GM18507 (cell line): ENCODE data around the gene DENND1A.

Experiments
- DNase-seq: peaks from one replicate; pipeline ENCODE4 v3.0.0; 2011; ENCODE audit warnings: low read depth; ENCODE audit not compliant: insufficient read length; ENCODE audit errors: extremely low spot score
- FAIRE-seq: peaks from 2 replicates; lab custom pipeline; 2011; peaks lifted over from hg19 to GRCh38; lab: Jason Lieb, UNC

DENND1A gene

DNA sequence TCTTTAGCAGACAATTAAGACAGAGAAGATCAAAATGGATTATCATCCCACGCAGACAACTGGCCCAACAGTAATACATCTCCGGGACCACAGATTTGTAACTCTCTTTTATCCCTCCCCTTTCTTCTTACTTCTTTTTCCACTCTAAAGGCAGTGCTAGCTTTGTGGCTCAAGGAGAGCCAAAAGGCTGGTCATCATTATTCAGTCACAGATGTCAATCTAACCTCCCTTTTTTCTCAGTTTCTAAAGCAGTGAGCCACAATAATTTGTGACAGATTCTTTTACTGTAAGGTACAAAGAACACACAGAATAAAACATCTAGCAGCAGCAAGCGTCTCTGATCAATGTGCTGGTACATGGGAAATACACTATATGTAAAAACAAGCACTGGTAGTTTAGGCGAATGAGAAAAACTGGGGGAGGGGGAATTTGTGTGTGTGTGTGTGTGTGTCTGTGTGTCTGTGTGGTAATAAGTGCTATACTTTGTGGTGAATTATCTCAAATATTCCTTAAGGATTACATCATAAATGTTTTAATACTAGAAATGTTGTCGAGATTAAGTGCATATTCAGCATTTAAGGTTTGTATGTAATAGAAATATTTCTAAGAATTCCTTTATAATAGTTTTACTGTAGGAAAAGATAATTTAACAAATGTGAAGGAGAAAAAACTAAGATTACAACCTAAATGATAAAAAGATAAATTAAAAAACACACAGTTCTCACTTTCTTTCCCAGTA, 140.2 kb downstream of the DENND1A start:
- DNase-seq: no peak
- no peak for FAIRE-seq

DNA sequence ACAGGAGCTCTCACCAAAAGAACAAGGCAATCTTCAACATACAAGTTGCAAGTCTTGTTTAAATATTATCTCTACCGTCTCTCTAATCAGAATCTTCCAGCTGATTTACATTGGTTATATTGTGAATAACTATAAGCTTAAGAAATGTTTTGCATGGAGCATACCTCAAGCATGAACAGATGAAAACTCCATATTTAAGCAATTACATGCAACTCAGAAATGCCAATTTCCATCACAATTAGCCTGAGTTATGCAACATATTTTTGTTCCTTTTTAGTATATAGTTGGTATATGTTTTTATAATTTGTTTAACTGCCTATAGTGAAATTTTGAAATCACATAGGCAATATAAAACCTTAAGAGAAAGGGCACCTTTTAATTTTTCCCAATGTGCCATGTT, 142.5 kb downstream of the DENND1A start:
- DNase-seq: no peak
- FAIRE-seq: no peak

DNA sequence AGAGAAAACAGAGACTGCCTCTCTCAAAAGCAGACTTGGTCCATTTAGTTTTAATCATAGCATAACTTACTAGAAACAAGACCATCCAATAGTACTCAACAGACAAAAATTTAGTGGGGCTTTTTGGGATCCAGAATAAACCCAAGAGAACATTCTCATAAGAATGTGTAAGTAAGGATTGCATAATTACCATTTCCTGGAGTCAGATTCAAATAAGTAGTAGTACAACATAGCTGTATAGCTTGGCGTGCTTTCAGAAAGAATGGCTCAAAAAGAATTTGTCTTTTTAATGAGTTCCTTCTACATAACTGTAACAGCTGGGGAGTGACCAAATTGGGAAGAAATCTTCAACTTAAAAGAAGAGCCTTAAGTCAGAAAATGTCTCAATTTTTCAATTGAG, 145.4 kb downstream of the DENND1A start:
- FAIRE-seq (no peak), DNase-seq (no peak)

DNA sequence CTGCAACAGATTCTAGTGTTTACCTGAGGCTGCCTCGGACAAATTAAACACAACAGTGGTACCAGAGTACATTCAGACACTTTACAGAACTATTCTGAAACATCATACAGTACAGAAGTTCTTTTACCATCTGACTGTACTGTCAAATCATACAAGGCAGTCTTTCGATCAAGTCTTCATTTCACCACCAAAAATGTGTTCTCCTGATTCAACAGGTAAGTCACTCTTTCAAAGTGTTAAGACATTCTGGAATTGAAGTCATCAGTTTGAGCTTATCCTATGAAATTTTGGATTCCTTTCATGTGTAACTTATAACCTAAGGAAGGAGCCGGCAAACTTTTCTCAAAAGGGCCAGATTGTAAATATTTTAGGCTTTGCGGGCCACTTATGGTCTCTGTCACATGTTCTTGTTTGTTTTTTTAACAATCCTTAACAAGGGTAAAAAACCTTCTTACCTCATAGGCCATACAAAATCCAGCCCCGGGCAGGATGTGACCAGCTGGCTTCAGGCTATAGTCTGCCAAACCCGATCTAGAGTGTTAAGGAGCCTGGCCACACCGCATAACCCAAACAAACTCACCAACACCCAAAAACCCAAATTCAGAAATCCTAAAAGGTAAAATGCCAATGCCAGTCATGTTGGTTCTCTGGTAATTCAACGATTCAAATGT, 151.6 kb downstream of the DENND1A start:
- no peak for DNase-seq
- no peak for FAIRE-seq

DNA sequence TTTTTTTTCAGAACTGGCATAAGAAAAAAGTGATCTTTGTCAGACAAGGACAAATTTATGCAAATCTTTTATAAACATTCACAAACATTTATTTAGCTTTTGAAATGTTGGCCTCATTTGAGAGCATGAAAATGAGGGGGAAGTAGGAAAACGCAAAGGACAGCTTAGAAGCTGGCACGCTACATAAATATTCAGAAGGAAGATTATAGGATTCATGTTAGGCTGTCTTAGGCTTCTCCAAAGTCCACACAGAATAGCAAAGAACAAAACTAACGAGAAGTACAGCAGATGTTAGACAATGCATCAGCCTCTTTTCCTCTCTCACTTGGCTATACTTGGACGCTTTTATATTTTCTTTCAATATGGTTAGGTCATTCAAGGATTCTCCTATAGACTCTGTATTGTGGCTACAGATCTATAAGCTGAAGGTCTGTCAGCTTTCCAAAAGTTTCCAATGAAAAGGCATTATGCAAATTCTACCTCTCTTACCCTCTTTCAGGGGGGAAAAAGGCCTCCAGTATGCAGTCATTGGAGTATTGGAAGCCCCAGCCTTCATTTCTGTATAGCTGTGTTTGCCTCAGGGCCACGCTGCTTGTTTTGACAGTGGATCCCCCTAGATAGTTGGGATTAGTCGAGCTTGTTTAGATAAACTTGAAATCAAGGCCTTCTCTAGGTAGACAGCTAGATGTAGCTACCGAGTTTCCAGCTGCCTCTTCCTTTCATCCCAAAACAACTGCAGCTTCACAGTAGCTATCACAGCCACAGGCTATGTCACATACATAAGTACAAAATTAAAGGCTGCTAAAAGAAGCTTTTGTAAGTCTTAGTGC, 153.0 kb downstream of the DENND1A start:
- DNase-seq (no peak), FAIRE-seq (no peak)

DNA sequence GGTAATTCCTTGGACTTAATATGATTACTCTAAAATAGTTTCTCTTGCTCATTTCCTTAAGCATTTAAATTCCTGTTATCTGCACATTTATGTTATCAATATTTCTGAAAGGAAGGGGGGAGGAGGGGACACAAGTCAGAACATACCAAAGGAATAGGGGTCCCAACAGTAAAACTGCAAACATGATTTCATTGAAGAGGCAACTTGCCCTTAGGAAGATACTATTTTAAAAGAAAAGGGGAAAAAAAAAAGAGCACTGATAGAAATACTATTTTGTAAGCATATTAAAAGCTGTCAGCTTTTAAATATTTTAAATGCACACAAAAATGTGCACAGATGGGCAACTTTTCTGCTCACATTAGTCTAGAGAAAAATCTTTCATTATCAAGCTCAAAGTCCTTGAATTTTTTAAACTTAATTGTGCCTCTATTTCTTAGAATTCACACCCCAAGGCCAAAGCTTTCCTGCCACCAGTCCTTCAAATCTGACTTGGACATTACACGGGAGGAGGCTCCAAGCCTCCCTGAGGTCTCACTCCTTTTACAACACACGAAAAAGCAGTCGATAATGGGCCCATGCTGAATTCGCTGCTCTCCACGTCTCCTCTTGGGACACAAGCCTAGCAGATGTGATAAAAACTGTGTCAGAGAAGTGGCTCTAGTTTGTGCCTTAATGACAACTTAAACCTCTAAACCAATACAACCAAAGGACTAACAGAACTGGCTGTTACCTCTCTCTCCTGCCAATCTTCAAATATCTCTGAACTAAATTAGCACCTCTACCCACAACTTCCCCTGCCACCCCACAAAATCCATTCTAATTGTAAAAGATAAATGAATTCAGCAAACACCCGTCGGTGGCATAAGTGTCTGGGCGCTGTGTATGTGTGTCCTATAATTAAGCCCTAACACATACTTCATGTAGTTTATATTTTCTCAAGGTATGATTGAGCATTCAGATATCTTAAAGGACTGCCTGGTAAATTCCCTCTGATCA, 154.3 kb downstream of the DENND1A start:
- DNase-seq (no peak), FAIRE-seq (no peak)

DNA sequence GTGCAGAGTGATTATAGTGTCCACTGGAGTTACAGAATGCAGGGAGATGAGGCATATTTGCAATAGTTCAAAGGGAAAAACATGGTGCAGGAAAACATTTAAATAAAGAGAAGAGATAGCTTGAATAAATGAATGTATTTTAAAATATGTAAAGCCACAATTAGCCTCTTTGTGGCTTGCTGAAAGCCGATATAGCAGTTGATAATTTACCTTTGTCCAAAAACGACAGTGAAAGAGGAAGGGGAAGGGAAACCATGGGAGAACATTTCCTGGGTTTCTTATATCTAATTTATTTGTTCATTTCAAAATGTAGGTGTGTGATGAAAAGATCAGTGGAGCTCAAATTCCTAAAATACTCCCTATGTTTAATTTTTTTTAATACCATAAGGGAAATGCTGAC, 156.1 kb downstream of the DENND1A start:
- peak; percentile 47 for FAIRE-seq
- DNase-seq: no peak

DNA sequence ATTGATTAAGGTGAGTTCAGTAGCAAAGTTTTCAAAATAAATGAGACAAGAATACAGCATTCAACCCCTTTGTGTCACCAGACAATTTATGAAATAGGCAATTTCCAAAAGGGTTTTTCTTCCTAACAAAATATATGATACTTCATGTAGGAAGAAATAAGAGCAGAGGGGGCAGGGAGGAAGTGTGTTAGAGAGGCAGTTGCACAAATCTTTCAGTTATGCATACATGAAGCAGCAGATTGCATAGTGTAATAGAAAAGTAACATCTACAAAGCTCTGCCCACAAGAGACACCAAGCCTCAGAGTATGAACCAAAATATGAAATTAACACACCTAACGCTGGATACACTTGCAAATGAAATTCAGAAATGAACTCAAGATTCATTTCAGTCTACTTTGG, 157.0 kb downstream of the DENND1A start:
- DNase-seq: no peak

DNA sequence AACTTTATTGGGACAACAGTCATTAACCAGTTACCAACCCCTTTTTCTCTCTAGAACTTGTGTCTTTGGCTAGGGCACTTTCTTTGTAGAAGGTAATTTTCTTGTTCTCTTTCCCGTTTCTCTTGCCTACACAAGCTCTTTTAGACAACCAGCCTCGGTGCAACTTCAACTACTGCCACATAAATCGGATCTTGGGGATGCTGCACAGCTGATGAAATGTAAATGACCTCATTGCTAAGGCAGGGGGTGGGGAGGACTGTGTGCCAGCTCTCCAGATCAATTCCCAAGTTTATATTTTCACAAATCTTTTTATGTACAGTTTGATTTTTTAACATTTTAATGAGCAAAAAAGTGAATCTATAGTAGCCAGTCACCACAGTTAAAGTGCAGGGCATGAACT, 157.6 kb downstream of the DENND1A start:
- DNase-seq (no peak), FAIRE-seq (no peak)

More for the DNA sequence above, 157.0 kb downstream of the DENND1A start:
- no peak for FAIRE-seq

DNA sequence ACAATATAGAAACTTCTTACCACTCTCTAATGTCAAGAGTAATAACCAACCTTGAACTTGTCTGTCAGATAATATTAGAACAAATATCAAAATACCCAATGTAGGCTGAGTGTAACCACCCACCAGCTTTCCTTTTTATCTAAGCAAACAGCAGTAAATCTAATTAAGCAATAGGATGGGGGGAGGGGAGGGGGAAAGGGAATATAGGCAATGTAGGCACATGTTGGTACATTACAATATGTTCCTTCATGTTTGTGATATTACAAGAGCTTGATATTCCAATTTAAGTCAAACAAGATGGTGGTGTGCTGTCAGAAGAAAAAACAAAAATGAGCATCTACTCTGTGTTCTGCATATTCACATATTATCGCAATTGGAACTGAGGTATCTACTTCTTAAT, 158.2 kb downstream of the DENND1A start:
- no peak for FAIRE-seq
- DNase-seq: no peak

DNA sequence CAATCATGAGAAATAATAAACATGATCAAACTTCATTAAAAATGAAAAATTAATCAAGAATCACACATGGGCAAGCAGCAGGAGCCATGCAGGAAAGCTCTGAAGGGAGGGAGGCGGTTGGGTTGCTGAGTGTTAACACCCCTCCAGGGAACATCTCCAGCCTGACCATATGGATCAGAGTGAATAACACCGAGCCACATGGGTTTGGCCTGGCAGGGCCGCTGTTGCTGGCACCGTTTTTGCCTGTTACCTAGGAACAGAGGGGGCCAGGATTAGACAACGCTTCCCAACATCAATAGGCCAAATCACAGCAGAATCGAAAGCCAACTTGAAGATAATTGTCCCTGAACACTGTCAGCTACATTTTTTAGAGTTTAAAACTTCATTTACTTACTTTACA, 160.2 kb downstream of the DENND1A start:
- DNase-seq (no peak), FAIRE-seq (no peak)

DNA sequence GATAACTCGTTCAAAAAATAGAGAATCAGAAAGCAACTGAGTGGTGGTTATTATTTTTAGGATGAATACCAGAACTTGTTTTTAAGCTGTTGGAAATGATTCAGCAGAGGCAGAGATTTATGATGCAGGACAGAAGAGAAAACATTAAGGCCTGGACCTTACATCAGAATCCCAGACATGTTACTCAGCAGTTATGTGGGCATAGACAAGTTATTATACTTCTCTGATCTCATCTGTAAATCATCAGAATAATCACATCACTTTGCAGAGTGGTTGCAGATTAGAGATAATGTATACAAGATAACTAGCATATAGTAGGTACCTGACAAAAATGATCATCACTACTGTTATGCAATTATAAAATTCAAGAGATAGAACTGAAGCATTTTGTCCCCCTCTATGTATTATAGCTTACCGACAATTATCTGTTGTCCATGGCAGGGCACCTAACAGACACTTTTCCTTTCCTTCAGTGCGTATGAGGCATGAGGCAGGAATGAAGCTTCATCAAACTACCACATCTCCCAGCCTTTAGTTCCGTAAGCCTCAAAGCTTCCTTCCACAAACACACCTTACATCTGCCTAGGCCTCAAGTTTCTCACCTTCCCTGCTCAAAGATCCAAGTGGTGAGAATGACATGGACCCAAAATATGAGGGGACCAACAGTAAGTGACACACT, 165.9 kb downstream of the DENND1A start:
- FAIRE-seq: no peak
- DNase-seq: no peak

DNA sequence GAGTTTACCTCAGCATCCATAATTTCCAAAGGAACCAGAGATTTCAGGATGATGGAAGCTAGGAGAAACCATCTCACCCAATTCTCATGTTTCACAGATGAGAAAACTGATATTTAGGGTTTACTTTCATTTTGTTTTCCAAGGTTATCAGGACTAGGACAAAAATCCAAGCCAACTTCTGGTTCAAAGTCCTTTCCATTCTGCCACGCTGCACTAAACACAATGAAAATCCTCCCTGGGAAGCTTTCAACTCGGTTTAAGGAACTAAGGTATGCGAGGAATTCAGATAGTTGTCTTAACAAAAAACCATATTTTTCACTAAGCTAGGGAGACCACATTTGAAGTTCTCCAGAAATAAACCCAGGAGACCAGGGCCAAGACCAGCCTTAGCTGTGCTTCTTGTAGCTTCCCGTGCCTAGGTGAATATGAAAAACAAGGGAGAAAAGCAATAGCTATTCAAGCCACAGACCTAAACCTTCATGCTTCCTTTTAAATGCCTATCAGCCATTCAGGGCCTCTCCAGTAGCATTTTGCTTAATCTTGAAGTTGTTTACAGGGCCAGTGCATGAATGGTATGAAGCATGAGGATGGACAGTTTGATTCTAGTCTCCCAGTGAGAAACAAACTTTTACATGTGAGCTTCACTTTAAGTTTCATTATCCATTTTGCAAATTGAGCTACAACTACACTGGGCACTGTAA, 167.9 kb downstream of the DENND1A start:
- DNase-seq: no peak
- no peak for FAIRE-seq

DNA sequence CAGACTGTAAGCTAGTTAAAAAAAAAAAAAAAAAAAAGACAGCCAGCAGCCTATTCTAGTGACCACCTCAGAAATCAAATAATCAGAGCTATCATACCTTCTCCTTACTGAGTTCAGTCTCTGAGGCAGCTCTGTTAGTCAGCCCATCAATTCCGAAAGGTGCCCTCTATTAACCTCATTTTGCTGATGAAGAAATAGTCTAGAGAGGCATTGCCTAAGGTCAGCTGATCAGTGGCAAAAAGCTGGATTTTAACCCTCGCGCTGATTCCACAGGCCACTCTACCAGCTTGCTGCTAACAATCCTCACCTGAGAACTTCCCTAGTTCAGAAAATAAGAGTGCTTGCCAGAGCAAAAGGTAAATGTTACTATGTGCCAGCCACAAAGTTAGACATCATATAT, 172.0 kb downstream of the DENND1A start:
- DNase-seq (no peak), FAIRE-seq (no peak)

DNA sequence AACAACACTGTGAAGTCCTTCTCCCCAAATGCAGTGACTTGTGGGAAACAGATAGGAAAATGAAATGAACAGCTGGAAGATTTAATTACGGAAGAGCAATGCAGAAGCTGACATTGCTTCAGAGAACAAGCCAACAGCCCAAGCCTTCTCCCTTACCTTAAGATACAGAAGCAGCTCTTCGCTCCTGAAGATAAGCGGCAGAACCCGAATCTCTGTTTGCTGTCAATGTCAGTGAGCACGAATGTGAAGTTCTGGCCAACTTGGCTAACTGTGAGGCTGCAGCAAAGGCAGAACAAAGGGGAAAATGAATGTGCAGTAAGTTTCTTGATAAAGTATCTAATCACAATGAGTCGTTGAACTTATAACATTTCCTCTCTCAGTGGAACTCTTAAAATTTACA, 172.4 kb downstream of the DENND1A start:
- FAIRE-seq (no peak), DNase-seq (no peak)

DNA sequence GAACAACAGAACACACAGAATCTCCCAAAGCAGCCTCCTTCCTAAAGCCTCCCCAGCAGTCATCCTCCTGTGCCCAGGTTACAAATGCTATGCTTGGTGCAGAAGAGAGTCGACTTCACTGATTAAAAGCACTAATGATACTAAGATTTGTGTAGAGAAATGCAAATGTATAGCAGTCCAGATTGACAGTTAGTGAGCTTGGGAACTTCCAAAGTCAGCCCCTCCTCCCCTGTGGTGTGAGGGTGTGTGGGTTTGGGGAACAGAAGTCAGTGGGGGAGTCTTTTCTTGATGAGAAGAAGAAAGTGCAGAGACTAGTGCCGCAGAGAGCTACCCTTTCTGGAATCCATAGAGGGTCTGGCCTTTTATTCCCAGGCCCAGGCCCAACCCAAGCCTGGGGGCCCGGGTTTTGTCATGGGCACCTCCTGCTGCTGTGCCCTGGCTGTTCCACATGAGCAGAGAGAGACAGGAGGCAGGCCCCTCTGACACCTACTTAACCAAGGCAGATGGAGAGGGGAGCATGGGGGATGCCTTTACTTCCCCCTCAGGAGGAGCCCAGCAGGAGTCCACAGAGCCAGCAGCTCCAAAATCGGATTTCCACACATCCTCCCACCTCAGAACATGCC, 173.3 kb downstream of the DENND1A start:
- FAIRE-seq (peak; percentile 62), DNase-seq (no peak)

DNA sequence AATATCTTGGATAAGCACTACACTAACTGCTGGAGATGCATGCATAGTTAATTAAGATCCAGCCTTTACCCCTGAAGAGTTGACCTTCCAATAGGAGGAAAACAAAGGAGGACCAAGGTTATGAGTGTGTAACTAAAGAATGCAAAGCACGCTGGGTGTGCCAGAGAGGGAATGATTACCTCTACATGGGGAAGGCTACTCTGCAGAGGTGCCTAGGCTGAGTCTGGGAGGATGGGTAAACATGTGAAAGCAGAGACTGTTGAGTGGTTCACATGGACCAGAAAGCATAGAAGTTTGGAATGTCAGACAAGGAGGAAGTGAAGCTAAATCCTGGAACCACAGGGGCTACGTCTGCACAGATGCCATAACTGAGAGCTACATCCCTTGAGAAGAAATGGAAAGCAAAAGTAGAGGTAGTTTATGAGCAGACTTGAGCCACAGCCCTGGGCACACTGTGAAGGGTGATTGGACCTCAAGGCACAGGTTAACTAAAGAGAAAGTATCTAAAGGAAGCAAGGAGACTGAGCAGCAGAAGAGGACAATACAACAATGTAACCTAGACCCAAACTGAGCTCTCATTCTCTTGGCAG, 176.2 kb downstream of the DENND1A start:
- no peak for DNase-seq
- FAIRE-seq: peak; percentile 65
